ENCODE measurements around the gene SLC49A4.

DNA sequence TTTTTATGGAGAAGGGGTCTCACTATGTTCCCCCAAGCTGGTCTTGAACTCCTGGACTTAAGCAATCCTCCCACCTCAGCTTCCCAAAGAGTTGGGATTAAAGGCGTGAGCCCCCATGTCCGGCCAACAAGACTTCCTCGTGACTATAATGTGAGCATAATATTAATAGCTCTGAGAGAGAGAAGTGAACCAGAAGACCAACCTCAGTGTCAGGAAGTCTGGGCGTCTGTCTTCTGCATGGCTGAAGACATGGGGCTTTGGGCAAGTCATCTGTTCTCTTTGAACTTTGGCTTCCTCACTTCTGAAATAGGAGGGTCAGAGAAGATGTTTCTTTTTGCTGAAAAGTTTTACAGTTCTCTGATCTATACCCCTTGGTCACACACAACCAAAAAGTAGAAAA lies 92.1 kb downstream of the SLC49A4 start:
- no peak for TF ChIP-seq SIN3A (IDR thresholded peaks at IDR 0.05; ENCODE audit: borderline replicate concordance, low read depth, low read length)
- TF ChIP-seq, protein P1, sequence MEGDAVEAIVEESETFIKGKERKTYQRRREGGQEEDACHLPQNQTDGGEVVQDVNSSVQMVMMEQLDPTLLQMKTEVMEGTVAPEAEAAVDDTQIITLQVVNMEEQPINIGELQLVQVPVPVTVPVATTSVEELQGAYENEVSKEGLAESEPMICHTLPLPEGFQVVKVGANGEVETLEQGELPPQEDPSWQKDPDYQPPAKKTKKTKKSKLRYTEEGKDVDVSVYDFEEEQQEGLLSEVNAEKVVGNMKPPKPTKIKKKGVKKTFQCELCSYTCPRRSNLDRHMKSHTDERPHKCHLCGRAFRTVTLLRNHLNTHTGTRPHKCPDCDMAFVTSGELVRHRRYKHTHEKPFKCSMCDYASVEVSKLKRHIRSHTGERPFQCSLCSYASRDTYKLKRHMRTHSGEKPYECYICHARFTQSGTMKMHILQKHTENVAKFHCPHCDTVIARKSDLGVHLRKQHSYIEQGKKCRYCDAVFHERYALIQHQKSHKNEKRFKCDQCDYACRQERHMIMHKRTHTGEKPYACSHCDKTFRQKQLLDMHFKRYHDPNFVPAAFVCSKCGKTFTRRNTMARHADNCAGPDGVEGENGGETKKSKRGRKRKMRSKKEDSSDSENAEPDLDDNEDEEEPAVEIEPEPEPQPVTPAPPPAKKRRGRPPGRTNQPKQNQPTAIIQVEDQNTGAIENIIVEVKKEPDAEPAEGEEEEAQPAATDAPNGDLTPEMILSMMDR (IDR thresholded peaks at IDR 0.05), result no peak
- no peak for TF ChIP-seq EP300 (IDR thresholded peaks at IDR 0.05; ENCODE audit: borderline replicate concordance in 1 of 2, low read depth in 1 of 2, low read length in 1 of 2)
- TF ChIP-seq POLR2AphosphoS5 (IDR thresholded peaks at IDR 0.05; ENCODE audit: low read depth, low read length), result no peak
- no peak for TF ChIP-seq MXI1 (IDR thresholded peaks at IDR 0.05; ENCODE audit: low read depth, low read length)
- no peak for TF ChIP-seq GABPA (IDR thresholded peaks at IDR 0.05; ENCODE audit: low read depth)
- TF ChIP-seq FOXM1 (IDR thresholded peaks at IDR 0.05; ENCODE audit: low read depth), result no peak
- TF ChIP-seq, protein P2, sequence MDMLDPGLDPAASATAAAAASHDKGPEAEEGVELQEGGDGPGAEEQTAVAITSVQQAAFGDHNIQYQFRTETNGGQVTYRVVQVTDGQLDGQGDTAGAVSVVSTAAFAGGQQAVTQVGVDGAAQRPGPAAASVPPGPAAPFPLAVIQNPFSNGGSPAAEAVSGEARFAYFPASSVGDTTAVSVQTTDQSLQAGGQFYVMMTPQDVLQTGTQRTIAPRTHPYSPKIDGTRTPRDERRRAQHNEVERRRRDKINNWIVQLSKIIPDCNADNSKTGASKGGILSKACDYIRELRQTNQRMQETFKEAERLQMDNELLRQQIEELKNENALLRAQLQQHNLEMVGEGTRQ (IDR thresholded peaks at IDR 0.05; ENCODE audit: borderline replicate concordance, low read depth, low read length), result no peak

Data from SK-N-SH (cell line).